ENCODE data around the gene PPP6R2. TPM values are rescaled to one million over a fixed set of nuclear protein-coding genes. Genes with fewer than 3 reads are reported as not detected.

The PPP6R2 gene
- polyA plus RNA-seq, 3 donors, result 25.1 to 41.1 (median 36.9) TPM

DNA sequence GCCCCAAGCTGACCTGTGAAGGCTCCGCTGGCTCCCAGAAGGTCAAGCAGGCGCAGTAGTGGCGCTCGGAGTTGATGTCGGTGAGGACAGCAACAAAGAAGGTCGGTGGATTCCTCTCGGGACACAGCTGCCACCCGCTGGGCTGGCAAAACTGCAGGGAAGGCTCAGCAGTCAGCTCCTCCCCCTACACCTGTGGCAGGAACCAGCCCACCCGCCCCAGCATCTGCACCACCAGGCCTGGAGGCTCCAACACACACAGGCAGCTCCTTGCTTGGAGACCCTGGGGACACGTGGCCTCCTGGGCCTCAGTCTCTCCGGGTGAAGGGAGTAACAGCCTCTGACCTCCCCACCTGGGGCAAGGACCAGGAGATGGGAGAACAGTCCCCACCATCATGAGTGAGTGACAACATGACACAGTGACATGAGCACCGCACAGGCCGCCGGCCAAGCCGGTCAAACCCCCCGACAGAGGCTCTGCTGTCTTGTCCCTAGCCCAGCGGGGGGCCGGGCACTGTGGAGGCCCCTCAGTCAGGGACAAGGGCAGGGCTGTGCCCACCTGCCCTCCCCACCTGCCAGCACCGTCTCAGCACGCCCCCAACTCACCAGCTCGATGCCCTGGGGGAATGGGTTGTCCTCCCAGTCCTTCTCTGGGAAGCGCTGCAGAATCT, 124.8 kb downstream of the PPP6R2 start:
- H3K27ac ChIP-seq (ENCODE audit: low read depth, low read length), result no peak overlapping the region
- WGBS, 3 donors, result 86 to 87% (median 87%) methylated on average over 21 to 22 of the region's 22 CpGs

DNA sequence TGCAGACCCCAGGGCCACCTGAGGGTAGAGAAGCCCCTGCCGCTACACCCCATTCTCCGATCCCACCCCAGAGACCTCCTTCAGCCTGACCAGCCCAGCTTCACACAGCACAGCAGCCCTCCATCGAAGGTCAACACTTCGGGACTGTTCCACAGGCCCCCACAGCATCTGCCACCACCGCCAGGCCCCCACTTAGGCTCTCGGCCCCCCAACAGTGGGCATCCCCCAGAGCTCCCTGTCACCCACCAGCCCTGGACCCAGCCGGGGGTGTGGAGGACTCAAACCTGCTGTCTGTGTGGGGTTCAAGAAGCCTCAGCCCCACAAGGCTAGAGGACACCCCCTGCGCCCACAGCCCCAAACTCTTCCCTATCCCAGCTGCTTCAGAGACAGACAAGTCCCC, 125.5 kb downstream of the PPP6R2 start:
- no peak overlapping the region for H3K27ac ChIP-seq (ENCODE audit: low read depth, low read length)
- 82 to 91% (median 87%) methylated on average over 8 of the region's 8 CpGs for WGBS, 3 donors

DNA sequence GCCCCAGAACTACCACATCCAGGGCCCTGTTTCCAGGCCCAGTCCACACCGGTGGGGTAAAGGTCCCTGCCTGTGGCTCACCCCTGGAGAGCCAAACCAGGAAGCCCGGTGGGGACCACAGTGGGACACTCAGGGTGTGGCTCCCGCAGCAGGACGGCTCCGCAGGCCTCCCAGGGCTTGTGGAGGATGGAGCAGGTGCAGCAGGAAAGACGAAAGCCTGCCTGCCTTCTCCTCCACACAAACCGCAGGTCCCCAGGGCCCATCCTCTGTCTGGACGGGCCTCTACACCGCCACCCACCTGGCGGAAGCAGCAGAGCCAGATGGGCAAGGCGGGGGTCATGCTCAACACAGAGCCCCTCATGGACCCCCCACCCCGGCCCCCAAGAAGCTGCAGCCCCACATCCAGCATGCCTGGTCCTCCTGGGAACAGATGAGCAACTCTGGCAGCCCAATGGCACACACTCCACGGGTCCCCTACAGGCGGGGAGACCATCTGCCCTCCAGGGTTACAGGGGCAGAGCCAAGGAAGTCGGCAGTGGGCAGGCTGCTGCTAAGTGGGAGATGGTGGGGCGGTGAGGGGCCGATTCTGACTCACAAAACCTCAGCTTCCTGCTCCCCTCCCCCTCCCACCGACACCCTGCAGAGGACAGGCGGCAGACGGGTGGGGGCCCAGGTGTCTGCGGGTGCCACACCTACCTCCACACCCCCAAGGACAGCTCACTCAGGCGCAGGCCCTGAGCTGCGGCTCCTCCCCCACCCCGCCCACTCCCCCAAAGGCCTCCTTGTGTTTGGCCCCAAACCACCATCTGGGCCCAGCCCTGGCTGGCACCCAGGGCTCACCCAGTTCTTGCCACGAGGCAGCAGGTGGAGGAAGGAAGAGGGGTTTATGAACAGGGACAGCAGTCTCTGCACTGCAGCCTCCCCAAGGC, 126.5 kb downstream of the PPP6R2 start:
- WGBS, 3 donors, result 39 to 40% (median 40%) methylated on average over 23 to 25 of the region's 25 CpGs
- H3K27ac ChIP-seq (ENCODE audit: low read depth, low read length), result no peak overlapping the region

DNA sequence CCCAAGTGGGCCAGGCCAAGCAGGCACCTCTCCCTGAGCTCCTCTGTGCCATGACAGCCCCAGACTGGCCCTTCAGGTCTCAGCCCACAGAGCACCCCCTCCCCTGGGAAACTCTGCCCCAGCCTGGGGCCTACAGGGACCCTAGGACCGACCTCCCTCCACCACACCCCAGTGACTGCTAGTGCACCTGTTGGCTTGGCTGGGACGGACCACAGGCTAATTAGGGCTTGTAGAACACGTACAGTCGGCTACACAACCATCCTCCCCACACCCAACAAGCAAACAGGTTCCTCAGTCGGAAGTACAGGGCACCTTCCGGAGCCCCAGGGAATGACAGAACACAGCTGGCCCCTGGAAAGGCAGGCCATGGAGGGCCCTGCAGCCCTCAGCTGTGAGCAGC, 127.4 kb downstream of the PPP6R2 start:
- WGBS, 3 donors, result 48 to 76% (median 66%) methylated on average over 6 of the region's 6 CpGs
- H3K27ac ChIP-seq (ENCODE audit: low read depth, low read length), result no peak overlapping the region

DNA sequence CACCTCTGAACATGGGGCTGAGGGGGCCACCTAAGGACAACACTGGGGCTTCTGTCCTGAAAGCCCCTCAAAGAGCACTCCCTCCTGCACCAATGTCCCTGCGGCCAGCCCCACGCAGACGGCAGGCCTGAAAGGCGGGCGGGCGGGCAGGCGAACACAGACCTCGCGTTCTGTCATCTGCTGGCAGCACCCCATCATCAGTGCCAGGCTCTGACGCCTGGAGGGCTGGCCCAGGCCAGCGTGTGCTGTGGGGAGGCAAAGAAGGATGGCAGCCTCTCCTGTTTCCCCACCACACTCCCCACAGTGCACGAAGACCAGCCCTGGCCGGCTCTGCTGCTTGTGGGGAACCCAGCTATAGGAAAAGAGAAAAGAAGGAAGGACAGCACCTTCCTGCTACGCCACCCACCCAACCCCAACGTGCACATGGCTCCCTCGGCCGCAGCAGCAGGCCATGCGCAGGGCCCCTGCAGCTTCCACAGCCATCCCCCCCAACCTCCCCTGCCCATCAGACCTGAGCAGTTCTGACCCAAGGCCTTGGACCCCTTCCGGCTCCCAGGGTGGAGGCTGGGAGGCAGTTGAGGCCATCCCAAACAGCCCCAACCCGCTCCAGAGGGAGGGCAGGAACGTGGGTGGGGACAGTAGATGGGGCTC, 128.2 kb downstream of the PPP6R2 start:
- WGBS, 3 donors, result 75 to 81% (median 80%) methylated on average over 21 of the region's 21 CpGs

DNA sequence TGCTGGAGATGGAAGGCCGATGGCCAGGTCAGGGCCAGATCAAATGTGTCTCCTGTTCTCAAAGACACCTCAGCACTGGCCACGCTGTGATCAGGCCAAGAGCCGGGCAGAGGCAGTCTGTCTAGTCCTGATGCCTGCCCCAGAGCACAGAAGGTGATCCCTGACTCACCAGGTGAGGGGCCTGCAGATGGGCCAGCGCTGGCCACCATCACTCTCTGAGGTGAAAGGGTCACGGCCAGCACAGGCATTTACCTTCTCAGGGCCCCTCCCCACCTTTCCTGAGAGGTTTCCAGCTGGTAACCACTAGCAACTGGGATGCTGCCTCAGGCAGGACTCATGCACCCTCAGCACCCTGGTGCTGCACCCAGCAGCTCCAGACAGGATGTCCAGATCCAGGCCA, 128.8 kb downstream of the PPP6R2 start:
- no peak overlapping the region for H3K27ac ChIP-seq (ENCODE audit: low read depth, low read length)
- WGBS, 3 donors, result 80 to 85% (median 81%) methylated on average over 5 of the region's 5 CpGs

More for the DNA sequence above, 128.2 kb downstream of the PPP6R2 start:
- H3K27ac ChIP-seq (ENCODE audit: low read depth, low read length), result no peak overlapping the region

DNA sequence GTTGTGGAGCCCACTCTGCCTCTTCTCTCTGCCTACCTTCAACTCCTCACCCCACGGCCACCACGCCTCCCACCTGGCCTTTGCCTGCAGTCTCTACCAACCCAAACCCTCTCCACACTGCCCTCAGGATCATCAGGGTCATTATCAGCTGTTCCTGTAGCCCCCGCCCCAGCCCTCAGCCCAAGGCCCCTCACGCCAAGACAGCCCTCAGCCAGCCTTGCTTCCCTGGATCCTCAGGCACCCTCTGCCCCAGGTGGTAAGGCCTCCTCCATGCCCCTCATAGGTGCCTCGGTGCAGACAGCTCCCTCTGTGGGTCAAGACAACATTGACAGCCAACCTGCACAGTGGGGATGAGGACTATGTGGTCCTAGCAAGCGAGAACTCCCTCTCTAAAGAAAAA, 130.0 kb downstream of the PPP6R2 start:
- 76 to 84% (median 81%) methylated on average over 6 of the region's 6 CpGs for WGBS, 3 donors
- no peak overlapping the region for H3K27ac ChIP-seq (ENCODE audit: low read depth, low read length)

DNA sequence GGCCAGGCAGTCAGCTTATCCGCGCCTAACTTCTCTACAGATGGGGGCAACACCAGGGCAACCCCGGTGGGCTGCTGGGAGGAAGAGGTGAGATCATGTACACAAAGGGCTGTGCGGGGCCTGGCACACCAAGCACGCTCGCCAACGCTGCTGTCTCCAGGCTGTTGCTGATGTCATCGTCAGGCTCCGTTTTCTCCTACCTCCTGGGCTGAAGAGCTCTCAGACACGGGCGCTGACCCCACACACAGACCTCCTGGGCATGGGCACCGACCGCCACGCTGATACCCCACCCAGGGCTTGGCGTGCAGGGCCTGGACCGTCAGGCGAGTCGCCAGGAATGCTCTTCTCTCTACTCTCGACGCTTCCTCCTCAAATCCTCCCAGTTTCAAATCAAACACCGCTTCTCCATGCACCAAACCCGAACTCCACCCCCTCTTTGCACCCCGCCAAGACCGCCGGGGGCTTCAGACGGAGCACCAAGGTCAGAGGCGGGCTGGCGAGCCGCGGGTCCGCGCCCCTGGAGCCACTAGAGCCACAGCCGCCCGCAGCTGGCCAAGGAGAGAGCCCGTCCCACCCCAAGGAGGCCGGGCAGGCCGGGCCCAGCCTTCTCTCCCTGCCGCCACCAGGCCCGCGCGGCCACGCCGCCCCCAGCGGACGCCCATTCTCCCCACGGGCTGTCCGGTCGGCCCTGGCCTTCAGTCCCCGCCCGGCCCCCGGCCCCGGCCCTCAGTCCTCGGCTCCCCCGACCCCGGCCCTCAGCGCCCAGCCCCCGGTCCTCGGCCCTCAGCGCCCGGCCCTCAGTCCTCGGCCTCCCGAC, 130.9 kb downstream of the PPP6R2 start:
- no peak overlapping the region for H3K27ac ChIP-seq (ENCODE audit: low read depth, low read length)
- 5 to 9% (median 6%) methylated on average over 32 to 62 of the region's 62 CpGs for WGBS, 3 donors

DNA sequence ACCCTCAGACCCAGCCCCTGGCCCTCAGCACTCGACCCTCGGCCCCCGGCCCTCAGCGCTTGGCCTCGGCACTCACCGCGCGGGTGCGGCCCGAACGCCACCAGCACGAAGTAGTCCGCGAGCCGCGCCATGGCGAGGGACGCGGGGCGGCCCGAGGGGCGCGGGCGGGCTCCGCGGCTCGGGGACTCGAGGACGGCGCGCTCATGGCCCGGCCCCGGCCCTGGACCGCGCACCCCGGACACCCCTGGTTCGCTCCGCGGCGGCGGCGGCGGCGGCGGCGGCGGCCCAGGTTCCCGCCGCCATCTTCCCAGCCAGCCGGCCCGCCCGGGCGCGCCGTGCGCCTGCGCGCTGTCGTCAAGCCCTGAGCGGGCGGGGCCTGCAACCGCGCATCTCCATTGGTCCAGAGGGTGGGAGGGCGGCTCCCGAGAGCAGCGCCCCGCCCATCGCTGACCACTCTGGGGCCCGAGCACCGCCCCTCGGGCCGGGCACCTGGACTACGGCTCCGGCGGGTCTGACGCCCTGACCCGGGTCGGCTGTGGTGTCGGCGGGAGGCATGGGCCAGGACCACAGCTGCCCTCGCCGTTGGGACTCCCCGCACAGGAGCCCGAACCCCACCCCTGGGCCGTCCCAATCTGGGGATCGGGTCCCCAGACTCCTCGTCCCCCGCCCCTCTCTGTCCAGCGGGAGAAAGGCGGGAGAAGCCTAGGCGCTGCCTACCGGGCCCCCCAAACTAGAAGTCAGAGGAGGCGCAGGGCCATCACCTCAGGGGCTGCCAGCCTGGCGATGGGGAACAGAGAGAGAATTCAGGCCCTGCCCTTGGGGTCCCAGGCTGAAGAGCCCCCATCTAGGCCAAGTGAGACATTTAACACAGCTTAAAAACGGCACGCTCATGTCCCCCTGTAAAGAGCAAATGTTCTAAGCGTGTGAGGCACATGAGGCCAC, 131.9 kb downstream of the PPP6R2 start, which contains the start of gene SBF1:
SBF1 (minus strand) TSS at position 326 of the 942 bp plus-strand sequence; CDS start at position 131, 195 bp downstream.
- WGBS, 3 donors, result 1 to 3% (median 2%) methylated on average over 50 to 97 of the region's 97 CpGs

DNA sequence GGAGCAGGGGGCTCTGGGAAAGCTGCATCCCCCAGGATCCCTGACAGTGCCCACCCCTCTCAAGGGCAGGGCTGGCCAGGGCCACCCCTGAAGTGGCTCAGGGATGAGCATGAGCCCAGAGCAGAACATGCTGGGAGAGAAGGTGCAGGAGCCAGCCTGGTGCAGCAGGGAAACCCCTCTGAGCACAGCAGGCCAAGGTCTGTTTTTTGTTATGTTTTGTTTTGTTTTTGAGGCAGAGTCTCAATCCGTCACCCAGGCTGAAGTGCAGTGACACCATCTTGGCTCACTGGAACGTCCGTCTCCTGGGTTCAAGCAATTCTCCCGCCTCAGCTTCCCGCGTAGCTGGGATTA, 132.5 kb downstream of the PPP6R2 start:
- H3K27ac ChIP-seq (ENCODE audit: low read depth, low read length), result no peak overlapping the region
- WGBS, 3 donors, result 85 to 92% (median 89%) methylated on average over 6 of the region's 6 CpGs

More for the DNA sequence above, 131.9 kb downstream of the PPP6R2 start, which contains the start of gene SBF1:
- H3K27ac ChIP-seq (ENCODE audit: low read depth, low read length), result no peak within 1 kb of the TSS

DNA sequence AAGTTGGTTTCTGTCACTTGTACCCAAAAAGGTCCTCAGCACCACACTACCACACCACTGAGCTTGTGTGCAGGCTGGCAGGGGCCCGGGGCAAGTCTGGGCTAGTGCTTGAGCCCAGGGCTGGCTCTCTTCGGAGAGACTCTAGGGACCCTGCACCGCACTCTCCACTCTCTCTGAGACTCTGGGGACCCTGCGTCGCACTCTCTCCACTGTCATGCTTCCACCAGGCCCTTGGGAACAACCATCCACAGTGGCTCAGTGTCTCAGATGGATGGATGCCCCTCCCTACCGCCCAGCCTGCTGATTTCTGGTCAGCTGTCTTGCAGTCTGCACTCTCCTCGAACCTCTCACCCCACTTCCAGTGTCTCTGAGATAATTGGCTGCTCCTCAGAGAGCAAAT, 133.7 kb downstream of the PPP6R2 start:
- 75 to 80% (median 79%) methylated on average over 7 of the region's 7 CpGs for WGBS, 3 donors
- H3K27ac ChIP-seq (ENCODE audit: low read depth, low read length), result no peak overlapping the region

DNA sequence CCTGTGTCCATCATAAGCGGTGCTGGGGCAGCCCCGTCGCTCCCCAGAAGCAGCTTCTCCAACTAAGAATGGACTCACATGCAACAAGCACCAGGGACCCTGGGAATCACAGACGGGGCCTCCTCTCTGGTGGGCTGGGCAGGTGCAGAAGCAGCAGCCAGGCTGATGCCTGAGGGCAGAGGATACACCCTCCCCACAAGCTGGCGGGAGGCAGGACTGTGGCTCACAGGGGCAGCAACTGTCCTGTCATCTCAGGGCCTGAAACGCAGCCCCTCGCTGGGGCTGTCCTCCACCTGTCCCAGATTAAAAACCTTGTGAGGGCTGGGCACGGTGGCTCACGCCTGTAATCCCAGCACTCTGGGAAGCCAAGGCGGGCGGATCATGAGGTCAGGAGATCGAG, 134.8 kb downstream of the PPP6R2 start:
- WGBS, 3 donors, result 92 to 94% (median 94%) methylated on average over 12 of the region's 12 CpGs

DNA sequence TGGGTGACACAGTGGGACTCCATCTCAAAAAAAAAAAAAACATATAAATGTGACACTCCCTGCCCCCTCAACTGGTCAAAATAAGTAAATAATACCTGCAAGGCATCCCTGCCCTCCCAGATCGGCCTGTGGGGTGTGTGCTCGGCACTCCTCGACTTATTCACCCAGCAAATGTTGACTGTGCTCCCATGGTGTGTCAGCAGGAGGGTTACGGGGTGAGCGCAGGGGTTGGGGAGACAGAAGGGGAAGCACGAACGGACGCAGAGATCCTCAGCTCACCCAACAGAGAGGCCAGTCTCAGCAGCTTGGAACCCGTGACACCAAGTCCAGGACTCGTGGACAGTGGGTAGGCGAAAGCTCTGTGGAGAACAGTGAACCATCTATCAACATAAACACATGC, 136.6 kb downstream of the PPP6R2 start:
- no peak overlapping the region for H3K27ac ChIP-seq (ENCODE audit: low read depth, low read length)
- WGBS, 3 donors, result 60 to 70% (median 64%) methylated on average over 11 of the region's 11 CpGs

More for the DNA sequence above, 134.8 kb downstream of the PPP6R2 start:
- no peak overlapping the region for H3K27ac ChIP-seq (ENCODE audit: low read depth, low read length)

DNA sequence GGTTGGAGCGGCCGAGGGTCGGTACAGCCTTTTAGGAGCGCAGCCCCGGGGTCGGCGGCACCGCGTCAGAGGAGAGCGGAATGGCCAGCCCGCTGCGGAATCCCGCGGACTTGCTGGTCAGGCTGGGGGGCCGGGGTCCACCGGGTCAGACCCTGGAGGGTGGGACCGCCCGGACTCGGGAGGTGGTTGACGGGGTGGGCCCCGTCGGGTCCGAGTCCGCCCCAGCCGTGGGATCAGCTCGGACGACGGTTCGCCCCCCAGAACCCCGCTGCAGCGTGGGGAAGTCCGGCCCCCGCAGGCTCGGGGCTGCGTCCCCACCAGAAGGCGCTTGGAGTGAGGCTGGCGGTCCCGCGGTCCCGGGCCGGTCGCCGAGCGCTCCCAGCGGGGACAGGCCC, 137.9 kb downstream of the PPP6R2 start:
- no peak overlapping the region for H3K27ac ChIP-seq (ENCODE audit: low read depth, low read length)
- 2 to 9% (median 3%) methylated on average over 35 to 45 of the region's 45 CpGs for WGBS, 3 donors

DNA sequence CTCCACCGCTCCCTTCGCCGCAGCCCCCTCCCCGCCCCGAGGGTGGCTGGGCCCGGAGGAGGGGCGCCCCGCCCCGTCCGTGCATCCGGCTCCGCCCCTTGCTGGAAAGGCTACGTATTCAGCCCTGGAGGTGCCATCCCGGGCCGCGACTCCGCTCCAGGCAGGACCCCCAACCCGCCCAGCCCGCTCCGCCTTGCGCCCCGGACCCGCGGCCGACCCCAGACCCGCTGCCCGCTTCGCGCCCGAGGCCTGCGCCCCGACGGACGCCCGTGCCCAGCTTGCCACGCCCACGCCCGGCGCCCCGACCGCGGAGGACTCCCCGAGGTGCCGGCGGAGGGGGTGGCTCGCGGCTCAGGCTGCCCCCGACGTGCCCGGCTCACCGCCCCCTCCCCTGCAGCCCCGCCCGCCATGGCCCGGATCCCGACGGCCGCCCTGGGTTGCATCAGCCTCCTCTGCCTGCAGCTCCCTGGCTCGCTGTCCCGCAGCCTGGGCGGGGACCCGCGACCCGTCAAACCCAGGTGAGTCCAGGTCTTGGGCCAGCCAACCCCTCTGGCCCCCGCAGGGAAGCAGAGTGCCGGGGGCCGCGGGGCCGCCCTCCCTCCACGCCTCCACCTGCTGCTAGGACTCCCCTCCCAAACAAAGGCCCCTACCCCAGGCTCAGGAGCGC, 138.4 kb downstream of the PPP6R2 start, which contains the start of gene ADM2:
ADM2 (plus strand) TSS at position 104 of the 667 bp plus-strand sequence; CDS start at position 409, 305 bp downstream.
- WGBS, 3 donors, result 2 to 3% (median 2%) methylated on average over 39 to 70 of the region's 70 CpGs
- H3K27ac ChIP-seq (ENCODE audit: low read depth, low read length), result no peak within 1 kb of the TSS

All from adipose tissue (tissue), 3 donors.